Measurements from ENCODE around the gene SH3BP4.

- TF ChIP-seq FOXP2 (optimal IDR thresholded peaks at IDR 0.05; ENCODE audit: borderline replicate concordance, extremely low read depth, extremely low read length, insufficient read depth) (no peak), TAF1 (IDR thresholded peaks at IDR 0.05; ENCODE audit: borderline replicate concordance, insufficient read depth, low read length) (no peak), SIN3A (IDR thresholded peaks at IDR 0.05; ENCODE audit: borderline replicate concordance, insufficient read depth, low read length) (no peak), POLR2AphosphoS5 (IDR thresholded peaks at IDR 0.05; ENCODE audit: low read depth, low read length) (no peak), REST (IDR thresholded peaks at IDR 0.05; ENCODE audit: insufficient read depth in 1 of 2, low read depth in 2 of 2, low read length in 2 of 2) (no peak)
Observed at GRCh38 chr2:235053651-235054050, 101.8 kb downstream of the SH3BP4 start.
